ENCODE measurements around the gene IRAK1. TPM values are rescaled to one million over a fixed set of nuclear protein-coding genes. Genes with fewer than 3 reads are reported as not detected.

The IRAK1 gene
- total and polyA plus RNA-seq, 10 of the 15 experiments (the other 5 are each of a cell fraction or from before 2014, with no cell fraction given): 4.2 to 136 (median 39.5) TPM

DNA sequence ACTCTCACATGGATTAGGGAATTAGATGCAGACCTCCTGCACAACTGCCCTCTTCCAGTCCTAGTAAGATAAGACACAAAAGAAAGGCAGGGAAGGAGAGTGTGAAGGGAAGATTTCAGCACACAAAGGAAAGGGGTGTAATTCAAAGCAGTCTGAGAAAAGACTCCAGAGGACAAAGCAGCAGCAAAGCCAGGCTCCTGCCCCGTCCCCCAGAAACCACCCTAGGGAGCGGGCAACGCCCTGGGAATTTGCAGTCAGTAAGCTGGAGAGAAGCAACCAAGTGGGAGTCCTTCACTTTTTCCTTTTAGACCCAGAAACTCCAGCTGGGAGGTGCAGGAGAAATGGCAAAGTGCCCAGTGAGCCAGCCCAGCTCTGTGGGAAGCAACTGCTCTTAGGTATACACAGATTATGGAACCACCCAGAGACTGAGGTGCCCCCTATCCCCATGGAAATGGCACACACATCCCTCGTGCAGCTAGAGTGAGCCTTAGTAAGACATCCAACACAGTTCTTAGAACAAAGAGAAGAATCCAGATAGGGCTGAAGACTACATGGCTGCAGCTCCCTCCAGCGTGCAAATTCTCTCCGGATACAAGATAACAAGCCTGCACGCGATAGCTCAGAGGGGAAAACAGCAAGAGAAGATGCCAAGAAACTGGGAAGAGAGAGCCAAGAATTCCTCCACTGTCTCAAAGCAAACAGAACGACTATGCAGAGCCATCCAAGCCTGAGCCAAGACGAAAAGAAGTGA is 26.5 kb upstream of the IRAK1 start:
- intact Hi-C loops (cut with micrococcal nuclease; ENCODE audit: unreplicated experiment) (no loop called here), in situ Hi-C loops (cut with MboI) (no loop called here)
- TF ChIP-seq SREBF1 (IDR thresholded peaks at IDR 0.05; ENCODE audit: low read length) (no peak), JUNB (IDR thresholded peaks at IDR 0.05) (no peak)
- TF ChIP-seq, protein P1, sequence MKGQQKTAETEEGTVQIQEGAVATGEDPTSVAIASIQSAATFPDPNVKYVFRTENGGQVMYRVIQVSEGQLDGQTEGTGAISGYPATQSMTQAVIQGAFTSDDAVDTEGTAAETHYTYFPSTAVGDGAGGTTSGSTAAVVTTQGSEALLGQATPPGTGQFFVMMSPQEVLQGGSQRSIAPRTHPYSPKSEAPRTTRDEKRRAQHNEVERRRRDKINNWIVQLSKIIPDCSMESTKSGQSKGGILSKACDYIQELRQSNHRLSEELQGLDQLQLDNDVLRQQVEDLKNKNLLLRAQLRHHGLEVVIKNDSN (IDR thresholded peaks at IDR 0.05; ENCODE audit: borderline replicate concordance, extremely low read length, insufficient read depth, low read depth, low read length): no peak
- peaks cover 3 to 5% of the 10 kb centered on the region in 2 experiments; a peak in 3 of 4 replicates for H3K36me3 ChIP-seq (ENCODE audit: control insufficient read depth in 2 of 2, insufficient read depth in 2 of 2, low read length in 1 of 2)
- H3K79me2 ChIP-seq (ENCODE audit: control insufficient read depth, insufficient read depth, low read length): no peaks in the 10 kb centered on the region; the same call in none of the 2 replicates
- H3K4me1 ChIP-seq (ENCODE audit: control insufficient read depth, insufficient read depth, low read length): no peaks in the 10 kb centered on the region
- H3K27me3 ChIP-seq (replicated peaks in 1 of 2; ENCODE audit: control insufficient read depth in 2 of 2, insufficient read depth in 2 of 2, low read length in 1 of 2): no peaks in the 10 kb centered on the region
- ChIA-PET POLR2A (no interaction called here), RAD21 (ENCODE audit: unreplicated experiment) (no interaction called here), CTCF (interaction anchor here (1.3 to 1.6 kb wide), 2 partner anchors 10 to 33 kb away, joined by 3 to 5 read pairs; no protein-coding TSS in a partner anchor), SMC1A (ENCODE audit: uncharacterized antibody, unreplicated experiment) (interaction anchor here (0.9 to 1.5 kb wide), 2 partner anchors 10 to 28 kb away, joined by 3 to 4 read pairs; no protein-coding TSS in a partner anchor)
- no peak overlapping the region for H2AFZ ChIP-seq (ENCODE audit: control insufficient read depth, low read depth, low read length)
- H3K9ac ChIP-seq (ENCODE audit: control insufficient read depth, insufficient read depth, low read length): no peak overlapping the region
- no peaks in the 10 kb centered on the region for H4K20me1 ChIP-seq (ENCODE audit: control insufficient read depth, insufficient read depth)
- no peak overlapping the region for H3K4me2 ChIP-seq (ENCODE audit: control insufficient read depth, insufficient read depth)
- H3K27ac ChIP-seq (ENCODE audit: control insufficient read depth, insufficient read depth): no peak overlapping the region
- no peak overlapping the region for H3K4me3 ChIP-seq
- FAIRE-seq (no peak), ATAC-seq (no peak), DNase-seq (ENCODE audit: low read depth, low spot score) (no peak)
- no TSS peak for BruUV-seq (replicated peaks)
- no peaks in the 10 kb centered on the region for H3K9me3 ChIP-seq (replicated peaks; ENCODE audit: control insufficient read depth, insufficient read depth, low read length)
- 61% methylated on average over 10 of the region's 10 CpGs for WGBS (ENCODE audit: insufficient coverage, insufficient replicate concordance, low lambda C conversion rate, missing lambda C conversion rate)

DNA sequence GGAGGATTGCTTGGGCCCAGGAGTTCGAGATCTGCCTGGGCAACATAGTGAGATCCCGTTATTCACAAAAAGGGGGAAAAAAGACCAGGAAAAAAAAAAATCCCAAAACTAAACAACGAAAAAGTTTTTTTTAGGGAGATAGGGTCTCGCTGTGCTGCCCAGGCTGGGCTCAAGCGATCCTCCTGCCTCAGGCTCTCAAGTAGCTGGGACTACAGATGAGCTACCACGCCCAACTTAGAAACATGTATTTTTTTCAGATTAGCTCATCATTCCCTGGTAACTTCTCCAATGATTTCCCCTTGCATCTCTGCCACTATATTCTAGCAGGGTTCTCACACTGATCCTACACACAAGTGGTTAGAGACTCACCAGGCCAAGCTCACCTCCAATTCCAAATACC is 24.4 kb upstream of the IRAK1 start:
- WGBS (ENCODE audit: insufficient coverage, insufficient replicate concordance, low lambda C conversion rate, missing lambda C conversion rate): 54% methylated on average over 6 of the region's 6 CpGs
- intact Hi-C loops (cut with micrococcal nuclease; ENCODE audit: unreplicated experiment): no loop called here
- TF ChIP-seq TCF7 (IDR thresholded peaks at IDR 0.05; ENCODE audit: borderline replicate concordance) (no peak), TAF1 (IDR thresholded peaks at IDR 0.05; ENCODE audit: borderline replicate concordance, low read depth, low read length) (no peak), BHLHE40 (IDR thresholded peaks at IDR 0.05; ENCODE audit: borderline replicate concordance in 1 of 2, low read depth in 2 of 2, low read length in 1 of 2) (no peak), PML (IDR thresholded peaks at IDR 0.05; ENCODE audit: low read length) (no peak), NR2C2 (IDR thresholded peaks at IDR 0.05; ENCODE audit: borderline replicate concordance, control insufficient read depth, insufficient read length, low read depth) (no peak), EED (IDR thresholded peaks at IDR 0.05; ENCODE audit: low read depth) (no peak), KDM1A (IDR thresholded peaks at IDR 0.05; ENCODE audit: borderline replicate concordance) (no peak)
- TF ChIP-seq, protein P2, sequence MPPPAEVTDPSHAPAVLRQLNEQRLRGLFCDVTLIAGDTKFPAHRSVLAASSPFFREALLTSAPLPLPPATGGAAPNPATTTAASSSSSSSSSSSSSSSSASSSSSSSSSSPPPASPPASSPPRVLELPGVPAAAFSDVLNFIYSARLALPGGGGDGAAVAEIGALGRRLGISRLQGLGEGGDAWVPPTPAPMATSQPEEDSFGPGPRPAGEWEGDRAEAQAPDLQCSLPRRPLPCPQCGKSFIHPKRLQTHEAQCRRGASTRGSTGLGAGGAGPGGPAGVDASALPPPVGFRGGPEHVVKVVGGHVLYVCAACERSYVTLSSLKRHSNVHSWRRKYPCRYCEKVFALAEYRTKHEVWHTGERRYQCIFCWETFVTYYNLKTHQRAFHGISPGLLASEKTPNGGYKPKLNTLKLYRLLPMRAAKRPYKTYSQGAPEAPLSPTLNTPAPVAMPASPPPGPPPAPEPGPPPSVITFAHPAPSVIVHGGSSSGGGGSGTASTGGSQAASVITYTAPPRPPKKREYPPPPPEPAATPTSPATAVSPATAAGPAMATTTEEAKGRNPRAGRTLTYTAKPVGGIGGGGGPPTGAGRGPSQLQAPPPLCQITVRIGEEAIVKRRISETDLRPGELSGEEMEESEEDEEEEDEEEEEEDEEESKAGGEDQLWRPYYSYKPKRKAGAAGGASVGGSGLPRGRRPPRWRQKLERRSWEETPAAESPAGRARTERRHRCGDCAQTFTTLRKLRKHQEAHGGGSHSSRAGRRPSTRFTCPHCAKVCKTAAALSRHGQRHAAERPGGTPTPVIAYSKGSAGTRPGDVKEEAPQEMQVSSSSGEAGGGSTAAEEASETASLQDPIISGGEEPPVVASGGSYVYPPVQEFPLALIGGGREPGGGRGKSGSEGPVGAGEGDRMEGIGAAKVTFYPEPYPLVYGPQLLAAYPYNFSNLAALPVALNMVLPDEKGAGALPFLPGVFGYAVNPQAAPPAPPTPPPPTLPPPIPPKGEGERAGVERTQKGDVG (CRISPR knock-in tag; IDR thresholded peaks at IDR 0.05): no peak
- Histone ChIP-seq H3K4me3 (no peak overlapping the region), H3K36me3 (ENCODE audit: control insufficient read depth in 2 of 2, insufficient read depth in 2 of 2, low read length in 1 of 2) (peaks cover 0 to 2% of the 10 kb centered on the region in 2 experiments; a peak in 2 of 4 replicates), H3K4me2 (ENCODE audit: control insufficient read depth, insufficient read depth) (no peak overlapping the region), H3K27me3 (replicated peaks in 1 of 2; ENCODE audit: control insufficient read depth in 2 of 2, insufficient read depth in 2 of 2, low read length in 1 of 2) (no peaks in the 10 kb centered on the region), H3K9ac (ENCODE audit: control insufficient read depth, insufficient read depth, low read length) (no peak overlapping the region), H3K9me3 (replicated peaks; ENCODE audit: control insufficient read depth, insufficient read depth, low read length) (no peaks in the 10 kb centered on the region), H3K79me2 (ENCODE audit: control insufficient read depth, insufficient read depth, low read length) (no peaks in the 10 kb centered on the region; the same call in 1 of the 2 replicates), H3K27ac (ENCODE audit: control insufficient read depth, insufficient read depth) (no peak overlapping the region), H4K20me1 (ENCODE audit: control insufficient read depth, insufficient read depth) (no peaks in the 10 kb centered on the region), H2AFZ (ENCODE audit: control insufficient read depth, low read depth, low read length) (no peak overlapping the region), H3K4me1 (ENCODE audit: control insufficient read depth, insufficient read depth, low read length) (no peaks in the 10 kb centered on the region)
- FAIRE-seq (no peak), ATAC-seq (no peak), DNase-seq (ENCODE audit: low read depth, low spot score) (no peak)
- POLR2A ChIA-PET: no interaction called here
- SMC1A ChIA-PET (ENCODE audit: uncharacterized antibody, unreplicated experiment): interaction anchor here (1.0 kb wide), 1 partner anchor 17 kb away, joined by 4 read pairs; no protein-coding TSS in a partner anchor
- CTCF ChIA-PET: interaction anchor here (1.2 to 1.7 kb wide), 2 partner anchors 8 to 32 kb away, joined by 4 to 5 read pairs; no protein-coding TSS in a partner anchor
- in situ Hi-C loops (cut with MboI): no loop called here
- RAD21 ChIA-PET (ENCODE audit: unreplicated experiment): no interaction called here
- BruUV-seq (replicated peaks): no TSS peak
